ENCODE measurements around the gene SPNS2. TPM values are rescaled to one million over a fixed set of nuclear protein-coding genes. Genes with fewer than 3 reads are reported as not detected.
A peak's percentile ranks its signal among the peaks of the same experiment; 100 is the strongest.

SPNS2 gene
- polyA plus RNA-seq, 3 donors from 2014 or later = 0.26 TPM; not detected in 2

DNA sequence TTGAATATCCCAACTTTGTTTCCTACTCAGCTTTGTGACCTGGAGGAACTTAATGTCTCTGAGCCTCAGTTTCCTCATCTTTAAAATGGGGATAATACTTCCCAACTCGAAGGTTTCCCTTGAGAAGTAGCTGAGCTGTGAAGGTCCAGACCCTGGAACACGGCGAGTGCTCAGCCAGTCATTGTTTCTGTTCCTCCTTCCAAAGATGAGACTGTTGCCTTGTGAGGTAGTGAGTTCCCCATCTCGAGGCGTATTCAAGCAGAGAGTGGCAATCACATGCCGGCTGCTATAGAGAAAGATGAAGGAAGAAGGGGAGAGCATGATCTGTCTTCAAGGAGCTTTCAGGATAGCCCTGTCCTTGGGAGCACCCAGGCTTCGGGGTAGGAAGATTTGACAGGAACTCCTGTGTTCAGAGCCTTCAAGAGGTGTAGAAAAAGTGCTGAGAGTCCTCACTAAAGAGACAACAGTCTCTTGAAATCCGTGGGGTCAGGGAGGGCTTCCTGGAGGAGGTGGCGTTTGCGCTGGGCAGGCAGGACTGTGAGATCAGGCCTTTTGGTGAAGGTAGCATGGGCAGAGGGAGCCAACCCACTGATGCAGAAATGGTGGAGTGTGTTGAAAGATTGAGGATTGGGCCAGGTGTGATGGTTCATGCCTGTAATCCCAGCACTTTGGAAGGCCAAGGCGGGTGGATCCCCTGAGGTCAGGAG, 27.2 kb downstream of the SPNS2 start:
- Mint-ChIP-seq H3K4me3 (no peak overlapping the region), H3K9me3 (no peaks in the 10 kb centered on the region), H3K27ac (no peak overlapping the region), H3K27me3 (ENCODE audit: low read depth in 3 of 3) (peaks cover 1 to 4% (median 3%) of the 10 kb centered on the region in 3 donors), H3K4me1 (no peaks in the 10 kb centered on the region), H3K36me3 (no peaks in the 10 kb centered on the region)
- no peak for DNase-seq

DNA sequence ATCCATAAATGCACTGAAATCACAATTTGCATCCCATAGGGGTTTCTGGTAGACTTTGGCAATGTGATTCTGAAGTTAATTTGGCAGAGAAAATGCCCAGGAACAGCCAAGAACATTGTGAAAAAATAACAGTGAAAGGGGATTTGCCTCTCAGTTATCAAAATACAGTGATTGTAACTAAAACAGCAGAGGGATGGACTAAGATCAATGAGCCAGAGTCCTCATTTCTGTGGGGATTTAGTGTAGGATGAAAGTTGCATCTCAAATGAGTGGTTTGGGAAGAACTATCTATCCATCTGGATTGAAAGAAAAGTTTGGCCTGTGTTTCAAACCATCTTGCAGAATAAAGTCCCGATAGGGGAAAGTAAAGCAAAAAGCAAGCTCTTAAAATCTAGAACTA, 28.5 kb downstream of the SPNS2 start:
- Mint-ChIP-seq H3K4me3 (no peak overlapping the region), H3K36me3 (peaks cover 0 to 3% (median 0%) of the 10 kb centered on the region in 3 donors), H3K4me1 (no peaks in the 10 kb centered on the region), H3K27ac (no peak overlapping the region), H3K9me3 (no peaks in the 10 kb centered on the region), H3K27me3 (ENCODE audit: low read depth in 3 of 3) (peaks cover 3 to 4% (median 4%) of the 10 kb centered on the region in 3 donors)
- no peak for DNase-seq

DNA sequence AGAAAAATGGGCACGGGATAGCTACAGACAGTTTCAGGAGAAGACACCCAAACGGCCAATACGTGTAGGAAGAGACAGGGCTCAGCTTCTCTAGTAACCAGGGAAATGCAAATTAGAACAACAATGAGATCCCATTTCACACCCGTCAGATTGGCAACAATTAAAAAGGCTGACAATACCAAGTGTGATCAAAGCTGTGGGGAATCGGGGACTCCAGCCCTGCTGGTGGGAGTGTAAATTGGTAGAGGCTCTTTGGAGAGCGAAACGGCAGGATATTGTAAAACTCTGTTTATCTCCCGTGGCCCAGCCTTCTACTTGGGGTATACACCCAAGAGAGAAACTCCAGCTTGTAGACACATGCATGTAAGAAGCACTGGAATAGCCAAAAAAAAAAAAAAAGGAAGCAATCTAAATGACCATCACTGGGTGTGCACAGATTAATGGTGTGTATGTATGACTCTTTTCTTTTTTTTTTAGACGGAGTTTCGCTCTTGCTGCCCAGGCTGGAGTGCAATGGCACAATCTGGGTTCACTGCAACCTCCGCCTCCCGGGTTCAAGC, 29.0 kb downstream of the SPNS2 start:
- H3K27me3 Mint-ChIP-seq (ENCODE audit: low read depth in 3 of 3) = peaks cover 3 to 4% (median 4%) of the 10 kb centered on the region in 3 donors
- no peak overlapping the region for H3K27ac Mint-ChIP-seq
- H3K9me3 Mint-ChIP-seq = no peaks in the 10 kb centered on the region
- H3K4me1 Mint-ChIP-seq = no peaks in the 10 kb centered on the region
- no peak for DNase-seq
- H3K36me3 Mint-ChIP-seq = peaks cover 0 to 4% (median 0%) of the 10 kb centered on the region in 3 donors
- H3K4me3 Mint-ChIP-seq = no peak overlapping the region

DNA sequence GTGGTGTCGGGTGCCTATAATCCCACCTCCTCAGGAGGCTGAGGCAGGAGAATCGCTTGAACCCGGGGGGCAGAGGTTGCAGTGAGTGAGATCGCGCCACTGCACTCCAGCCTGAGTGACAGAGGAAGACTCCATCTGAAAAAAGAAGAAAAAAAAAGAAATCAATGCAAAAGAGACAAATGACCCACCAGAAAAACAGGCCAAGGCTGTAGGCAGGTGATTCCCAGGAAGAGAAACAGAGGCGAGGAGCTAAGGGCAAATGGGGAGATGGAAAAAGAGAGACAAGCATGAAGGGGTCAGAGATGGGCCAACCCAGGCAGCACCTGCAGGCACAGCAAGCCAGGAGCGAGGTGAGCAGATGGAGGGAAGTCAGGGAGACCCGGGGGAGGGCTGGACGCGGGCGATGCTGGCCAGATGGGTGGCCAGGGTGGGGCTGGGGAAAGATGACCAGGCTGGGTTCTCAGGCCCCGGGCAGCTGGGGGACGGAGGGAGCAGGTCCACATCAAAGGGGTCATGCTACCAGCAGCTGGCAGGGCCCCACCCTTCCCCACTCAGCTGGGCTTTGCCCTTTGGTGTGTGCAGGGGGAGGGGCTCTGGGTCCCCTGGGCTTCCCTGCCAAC, 31.0 kb downstream of the SPNS2 start:
- no peaks in the 10 kb centered on the region for H3K4me1 Mint-ChIP-seq
- peak overlapping the region in 1 of 6 donors; percentile 46 for H3K27ac Mint-ChIP-seq
- H3K36me3 Mint-ChIP-seq = peaks cover 0 to 4% (median 0%) of the 10 kb centered on the region in 3 donors
- H3K27me3 Mint-ChIP-seq (ENCODE audit: low read depth in 3 of 3) = peaks cover 3 to 6% (median 4%) of the 10 kb centered on the region in 3 donors
- no peak for DNase-seq
- no peaks in the 10 kb centered on the region for H3K9me3 Mint-ChIP-seq
- H3K4me3 Mint-ChIP-seq = no peak overlapping the region

DNA sequence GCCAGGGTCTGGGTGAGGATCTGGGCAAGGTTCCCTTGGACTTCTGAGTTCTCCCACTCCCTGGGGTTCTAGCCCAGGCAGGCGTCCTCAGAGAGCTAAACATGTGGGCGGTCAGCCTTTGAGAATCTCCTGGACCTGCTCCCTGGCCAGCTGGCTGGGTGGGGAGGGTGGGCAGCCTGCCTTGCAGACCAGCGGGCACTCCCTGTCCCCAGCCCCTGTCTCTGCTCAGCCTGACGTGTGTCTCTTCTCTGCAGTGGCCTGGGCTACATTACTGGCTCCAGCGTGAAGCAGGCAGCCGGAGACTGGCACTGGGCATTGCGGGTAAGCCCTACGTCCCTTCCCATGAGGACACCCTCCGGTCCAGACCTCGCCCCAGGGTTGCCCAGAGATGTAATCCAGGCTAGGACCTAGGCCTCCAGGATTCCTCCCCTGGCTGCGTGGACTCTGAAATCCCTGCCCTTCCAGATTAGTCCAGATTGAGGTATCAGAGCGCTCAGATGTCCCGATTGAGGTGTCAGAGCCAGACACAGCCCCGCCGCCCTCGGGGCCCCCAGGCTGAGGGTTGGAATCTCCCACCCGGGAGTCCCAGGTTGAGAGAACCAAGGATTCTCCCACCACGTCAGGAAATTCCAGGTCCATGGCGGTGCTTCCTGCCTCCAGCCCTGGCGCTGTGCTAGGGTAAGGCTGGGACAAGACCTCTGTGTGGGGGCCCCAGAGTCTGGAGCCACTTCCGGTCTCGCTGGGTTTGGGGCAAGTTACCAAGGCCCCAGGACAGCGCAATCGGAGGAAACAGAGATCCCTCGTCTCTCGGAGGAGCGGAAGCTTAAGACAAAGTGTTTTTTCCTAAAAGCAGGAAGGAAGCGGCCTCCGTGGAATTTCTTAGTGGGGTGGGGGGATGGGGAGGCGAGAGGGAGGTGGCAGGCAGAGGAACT, 32.4 kb downstream of the SPNS2 start:
- peaks cover 0 to 4% (median 0%) of the 10 kb centered on the region in 3 donors for H3K36me3 Mint-ChIP-seq
- no peaks in the 10 kb centered on the region for H3K9me3 Mint-ChIP-seq
- no peak overlapping the region for H3K4me3 Mint-ChIP-seq
- H3K27ac Mint-ChIP-seq = no peak overlapping the region
- no peak for DNase-seq
- H3K27me3 Mint-ChIP-seq (ENCODE audit: low read depth in 3 of 3) = peaks cover 3 to 6% (median 4%) of the 10 kb centered on the region in 3 donors
- H3K4me1 Mint-ChIP-seq = no peaks in the 10 kb centered on the region

DNA sequence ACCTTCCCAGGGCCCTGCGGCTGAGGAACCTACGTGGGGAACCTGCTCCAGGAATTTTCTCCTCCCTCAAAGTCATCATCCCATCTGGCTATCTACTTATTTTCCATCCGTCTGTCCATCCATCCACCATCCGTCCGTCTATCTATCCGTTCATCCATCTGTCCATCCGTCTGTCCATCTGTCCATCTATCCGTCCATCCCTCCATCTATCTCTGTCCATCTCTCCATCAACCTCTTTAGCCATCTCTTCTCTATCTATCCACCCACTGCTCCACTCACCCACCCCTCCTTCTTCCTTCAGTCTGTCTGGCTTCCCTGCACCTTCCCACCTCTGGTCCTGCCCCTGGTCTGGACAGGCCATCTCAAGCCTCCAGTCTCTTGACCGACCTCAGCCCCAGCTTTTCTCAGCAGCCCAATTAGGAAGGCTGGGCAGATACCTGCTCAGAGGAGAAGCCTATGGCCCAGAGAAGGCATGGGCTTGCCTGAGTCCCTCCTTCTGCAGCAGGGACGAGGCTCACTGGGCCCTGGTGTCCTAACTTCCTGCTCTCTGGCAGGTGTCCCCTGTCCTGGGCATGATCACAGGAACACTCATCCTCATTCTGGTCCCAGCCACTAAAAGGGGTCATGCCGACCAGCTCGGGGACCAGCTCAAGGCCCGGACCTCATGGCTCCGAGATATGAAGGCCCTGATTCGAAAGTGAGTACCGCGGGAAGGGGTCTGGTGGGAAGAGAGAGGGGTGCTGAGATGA, 33.5 kb downstream of the SPNS2 start:
- no peaks in the 10 kb centered on the region for H3K4me1 Mint-ChIP-seq
- no peak for DNase-seq
- peaks cover 3 to 6% (median 4%) of the 10 kb centered on the region in 3 donors for H3K27me3 Mint-ChIP-seq (ENCODE audit: low read depth in 3 of 3)
- peaks cover 0 to 4% (median 0%) of the 10 kb centered on the region in 3 donors for H3K36me3 Mint-ChIP-seq
- H3K4me3 Mint-ChIP-seq = no peak overlapping the region
- H3K27ac Mint-ChIP-seq = peak overlapping the region in 1 of 6 donors; percentile 72
- no peaks in the 10 kb centered on the region for H3K9me3 Mint-ChIP-seq

DNA sequence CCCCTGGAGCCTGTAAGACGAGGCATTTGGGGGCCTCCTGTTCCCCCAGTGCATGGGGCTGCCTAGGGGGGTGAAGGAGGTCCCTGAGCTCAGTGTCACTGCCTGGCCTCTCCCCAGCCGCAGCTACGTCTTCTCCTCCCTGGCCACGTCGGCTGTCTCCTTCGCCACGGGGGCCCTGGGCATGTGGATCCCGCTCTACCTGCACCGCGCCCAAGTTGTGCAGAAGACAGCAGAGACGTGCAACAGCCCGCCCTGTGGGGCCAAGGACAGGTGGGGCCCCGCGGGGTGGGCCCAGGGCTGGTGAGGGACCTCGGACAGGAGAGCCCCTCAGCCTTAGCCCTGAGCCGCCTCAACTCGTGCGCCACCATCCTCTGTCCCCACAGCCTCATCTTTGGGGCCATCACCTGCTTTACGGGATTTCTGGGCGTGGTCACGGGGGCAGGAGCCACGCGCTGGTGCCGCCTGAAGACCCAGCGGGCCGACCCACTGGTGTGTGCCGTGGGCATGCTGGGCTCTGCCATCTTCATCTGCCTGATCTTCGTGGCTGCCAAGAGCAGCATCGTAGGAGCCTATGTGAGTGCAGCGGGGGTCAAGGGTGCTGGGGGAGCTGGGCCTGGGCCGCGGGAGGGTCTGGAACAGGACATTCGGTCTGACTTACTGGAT, 34.3 kb downstream of the SPNS2 start:
- no peak for DNase-seq
- peaks cover 0 to 4% (median 0%) of the 10 kb centered on the region in 3 donors for H3K36me3 Mint-ChIP-seq
- no peaks in the 10 kb centered on the region for H3K4me1 Mint-ChIP-seq
- no peaks in the 10 kb centered on the region for H3K9me3 Mint-ChIP-seq
- H3K27me3 Mint-ChIP-seq (ENCODE audit: low read depth in 3 of 3) = peaks cover 0 to 5% (median 4%) of the 10 kb centered on the region in 3 donors
- no peak overlapping the region for H3K4me3 Mint-ChIP-seq
- no peak overlapping the region for H3K27ac Mint-ChIP-seq

DNA sequence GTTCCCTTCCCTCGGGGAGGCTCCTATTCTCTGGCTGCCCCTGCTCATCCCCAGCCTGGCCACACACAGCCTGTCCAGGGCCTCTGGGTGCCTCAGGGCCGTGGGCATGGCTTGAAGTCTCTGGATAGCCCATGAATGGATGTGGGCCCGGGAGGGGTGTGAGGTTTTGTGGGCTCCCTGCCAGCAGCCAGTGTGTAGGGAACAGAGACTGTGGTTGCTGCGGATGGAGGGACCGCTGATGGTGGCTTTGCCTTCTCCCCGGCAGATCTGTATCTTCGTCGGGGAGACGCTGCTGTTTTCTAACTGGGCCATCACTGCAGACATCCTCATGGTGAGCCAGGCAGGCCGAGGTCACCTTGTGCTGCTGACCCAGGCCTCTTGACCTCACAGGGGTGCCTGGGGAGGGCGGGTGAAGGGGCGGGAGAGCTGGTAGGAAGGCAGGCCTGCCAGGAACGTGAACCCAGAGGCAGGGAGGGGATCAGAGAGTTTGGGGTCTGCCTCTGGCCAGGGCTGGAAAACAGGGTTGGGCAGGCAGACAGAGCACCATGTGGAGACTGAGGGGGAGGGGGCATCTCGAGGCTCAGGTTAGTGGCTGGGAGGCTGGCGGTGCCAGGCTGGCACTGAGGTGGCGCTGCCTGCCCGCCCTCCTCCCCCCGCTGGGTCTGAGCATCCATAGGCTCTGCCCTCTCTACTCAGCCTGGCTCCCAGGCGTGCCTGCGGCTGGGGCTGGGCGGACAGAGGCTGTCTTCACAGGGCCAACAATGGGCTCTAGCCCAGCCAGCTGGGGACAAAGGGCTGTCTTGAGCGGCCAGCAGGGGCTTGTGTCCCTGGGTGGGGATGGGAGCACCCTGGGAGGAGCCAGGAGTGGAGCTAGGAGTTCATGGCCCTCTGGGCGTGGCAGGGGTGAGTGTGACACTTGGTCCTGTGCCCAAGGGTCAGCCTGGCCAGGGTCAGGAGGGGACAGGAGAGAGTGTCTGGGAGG, 35.1 kb downstream of the SPNS2 start:
- no peak for DNase-seq
- no peak overlapping the region for H3K4me3 Mint-ChIP-seq

DNA sequence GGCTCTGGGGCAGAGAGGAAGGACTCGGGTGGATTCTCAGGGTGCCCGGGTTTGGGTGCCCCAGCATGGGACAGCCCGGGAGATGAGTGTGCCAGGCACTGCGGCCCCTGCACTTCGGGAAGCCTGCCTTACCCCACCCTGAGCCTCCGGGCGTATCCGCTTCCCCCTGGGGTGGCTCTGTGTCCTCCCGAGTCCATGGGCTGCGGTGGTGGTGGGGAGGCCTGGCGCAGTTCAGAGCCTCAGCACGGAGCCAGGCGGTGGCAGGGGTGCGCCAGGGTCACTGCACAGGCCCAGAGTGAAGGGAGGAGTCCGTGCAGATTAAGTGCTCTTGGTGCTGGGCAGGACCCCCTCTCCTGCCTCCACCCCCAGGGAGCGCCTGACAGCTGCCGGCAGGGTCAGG, 35.8 kb downstream of the SPNS2 start:
- Mint-ChIP-seq H3K36me3 (peaks cover 0 to 4% (median under 1%) of the 10 kb centered on the region in 3 donors), H3K4me3 (no peak overlapping the region), H3K9me3 (no peaks in the 10 kb centered on the region), H3K27me3 (ENCODE audit: low read depth in 3 of 3) (peaks cover 0 to 5% (median 0%) of the 10 kb centered on the region in 3 donors), H3K27ac (no peak overlapping the region), H3K4me1 (no peaks in the 10 kb centered on the region)
- no peak for DNase-seq

More for the DNA sequence above, 35.1 kb downstream of the SPNS2 start:
- no peak overlapping the region for H3K27ac Mint-ChIP-seq
- no peaks in the 10 kb centered on the region for H3K4me1 Mint-ChIP-seq
- H3K36me3 Mint-ChIP-seq = peaks cover 0 to 4% (median 0%) of the 10 kb centered on the region in 3 donors
- peaks cover 0 to 5% (median 2%) of the 10 kb centered on the region in 3 donors for H3K27me3 Mint-ChIP-seq (ENCODE audit: low read depth in 3 of 3)
- H3K9me3 Mint-ChIP-seq = no peaks in the 10 kb centered on the region

DNA sequence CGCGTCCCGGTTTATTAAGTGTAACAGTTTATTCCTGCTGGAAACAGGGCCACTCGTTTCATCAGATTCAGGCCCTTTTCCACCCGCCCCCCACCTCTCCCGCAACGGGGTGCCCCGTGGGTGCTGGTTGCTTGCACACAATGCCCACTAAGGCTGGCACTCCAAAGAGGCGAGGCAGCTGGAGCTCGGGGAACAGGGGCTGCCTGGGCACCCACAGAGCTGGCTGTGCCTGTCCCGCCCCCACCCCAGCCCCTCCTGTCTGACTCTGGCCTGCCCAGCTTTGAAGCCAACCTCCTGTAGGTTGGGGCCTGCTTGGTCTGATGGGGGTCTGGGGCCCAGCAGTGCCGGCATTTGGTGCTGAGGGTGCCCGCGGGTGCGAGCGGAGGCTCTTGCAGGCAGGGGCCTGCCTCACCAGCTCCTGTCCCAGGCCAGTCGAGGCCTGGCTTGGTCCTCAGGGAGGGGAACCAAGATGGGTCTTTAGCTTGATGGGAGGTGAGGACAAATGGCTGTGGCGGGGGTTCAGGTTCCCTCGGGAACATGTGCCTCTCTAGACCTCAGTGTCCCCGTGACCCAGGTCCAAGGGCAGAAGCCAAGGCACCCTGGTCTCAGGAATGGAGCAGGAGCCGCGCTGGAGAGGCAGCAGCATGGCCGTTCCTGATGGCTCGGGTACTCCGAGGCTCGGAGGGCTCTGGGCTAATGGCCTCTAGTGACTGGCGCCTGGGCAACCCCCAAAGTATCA, 36.4 kb downstream of the SPNS2 start:
- no peak for DNase-seq
- Mint-ChIP-seq H3K27ac (no peak overlapping the region), H3K4me1 (no peaks in the 10 kb centered on the region), H3K27me3 (ENCODE audit: low read depth in 3 of 3) (peaks cover 0 to 5% (median 0%) of the 10 kb centered on the region in 3 donors), H3K4me3 (no peak overlapping the region), H3K36me3 (peaks cover 4 to 5% (median 4%) of the 10 kb centered on the region in 3 donors), H3K9me3 (no peaks in the 10 kb centered on the region)

DNA sequence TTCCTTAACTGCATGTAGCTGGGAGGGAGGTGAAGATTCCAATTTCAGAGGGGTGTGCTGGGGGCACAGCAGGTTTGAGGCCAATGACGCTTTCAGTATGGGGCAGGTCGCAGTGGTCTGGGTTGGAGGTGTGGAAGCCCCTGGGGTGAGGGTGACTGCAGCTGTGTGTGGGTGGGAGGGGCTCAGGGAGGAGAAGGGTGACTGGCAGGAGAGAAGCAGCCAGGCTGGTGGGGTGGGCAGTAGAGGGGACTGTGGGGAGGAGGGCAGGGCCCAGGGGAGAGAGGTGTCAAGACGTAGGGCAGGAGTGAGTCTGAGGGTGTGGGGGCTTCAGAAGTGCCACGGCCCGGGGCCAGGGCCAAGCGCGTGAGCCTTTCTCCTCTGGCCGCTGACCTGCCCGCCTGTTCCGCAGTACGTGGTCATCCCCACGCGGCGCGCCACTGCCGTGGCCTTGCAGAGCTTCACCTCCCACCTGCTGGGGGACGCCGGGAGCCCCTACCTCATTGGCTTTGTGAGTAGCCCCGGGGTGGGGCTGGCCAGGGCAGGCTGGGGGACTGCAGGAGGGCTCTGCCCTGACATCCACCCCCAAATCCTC, 37.1 kb downstream of the SPNS2 start:
- Mint-ChIP-seq H3K27me3 (ENCODE audit: low read depth in 3 of 3) (peaks cover 0 to 5% (median 0%) of the 10 kb centered on the region in 3 donors), H3K4me1 (no peaks in the 10 kb centered on the region), H3K9me3 (no peaks in the 10 kb centered on the region), H3K36me3 (peaks cover 4 to 5% (median 4%) of the 10 kb centered on the region in 3 donors), H3K27ac (no peak overlapping the region), H3K4me3 (no peak overlapping the region)
- no peak for DNase-seq

Measured in immature natural killer cell (primary cell).